ENCODE data around the gene PBX1.

PBX1 gene

DNA sequence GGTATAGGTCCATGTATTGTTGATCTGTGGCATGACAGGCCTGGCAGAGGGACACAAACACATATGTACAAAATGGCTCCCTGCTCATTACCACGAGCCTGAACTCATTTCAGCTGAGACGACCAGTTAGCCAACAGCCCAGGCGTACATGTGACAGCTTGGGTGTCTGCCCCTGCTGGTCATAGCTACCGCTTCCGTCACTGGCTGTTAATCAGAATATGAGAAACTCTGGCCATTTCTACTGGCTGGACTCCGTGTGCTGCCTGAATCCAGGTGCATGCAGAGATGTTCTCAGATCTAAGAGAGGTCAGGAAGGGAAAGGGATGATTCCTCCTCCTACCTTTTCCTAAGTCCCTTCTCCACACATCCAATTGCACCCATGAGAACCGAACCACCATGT lies 144.5 kb downstream of the PBX1 start:
- H3K4me3 Mint-ChIP-seq, result no peak overlapping the region
- H3K4me1 Mint-ChIP-seq, result no peaks in the 10 kb centered on the region
- ATAC-seq (no peak), DNase-seq (no peak)
- no peak overlapping the region for H3K27ac Mint-ChIP-seq
- H3K27me3 Mint-ChIP-seq, result no peaks in the 10 kb centered on the region
- no peaks in the 10 kb centered on the region for H3K36me3 Mint-ChIP-seq (ENCODE audit: low read depth)
- no peaks in the 10 kb centered on the region for H3K9me3 Mint-ChIP-seq

DNA sequence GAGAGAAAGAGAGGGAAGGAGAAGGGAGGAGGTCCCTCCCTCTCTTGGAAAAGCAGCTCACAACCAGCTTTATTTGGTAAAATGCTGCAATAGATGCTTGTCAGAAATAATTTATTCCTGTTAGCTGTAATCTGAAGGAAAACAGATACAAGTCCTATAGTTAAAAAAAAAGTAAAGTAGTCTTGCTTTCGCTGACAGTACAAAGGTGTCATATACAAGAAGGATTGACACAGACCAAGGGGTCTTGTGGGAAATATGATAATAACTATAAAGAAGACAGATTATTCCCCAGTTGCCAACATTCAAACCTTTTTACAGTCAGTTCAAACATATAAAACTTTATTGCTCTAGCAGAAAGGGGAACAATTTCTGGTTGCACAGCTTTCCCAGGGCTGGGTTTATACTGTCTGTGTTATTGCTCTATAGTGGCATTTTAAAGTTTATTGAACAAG lies 145.0 kb downstream of the PBX1 start:
- H3K27me3 Mint-ChIP-seq, result no peaks in the 10 kb centered on the region
- DNase-seq (no peak), ATAC-seq (no peak)
- no peaks in the 10 kb centered on the region for H3K4me1 Mint-ChIP-seq
- no peaks in the 10 kb centered on the region for H3K36me3 Mint-ChIP-seq (ENCODE audit: low read depth)
- no peaks in the 10 kb centered on the region for H3K9me3 Mint-ChIP-seq
- no peak overlapping the region for H3K4me3 Mint-ChIP-seq
- H3K27ac Mint-ChIP-seq, result no peak overlapping the region

DNA sequence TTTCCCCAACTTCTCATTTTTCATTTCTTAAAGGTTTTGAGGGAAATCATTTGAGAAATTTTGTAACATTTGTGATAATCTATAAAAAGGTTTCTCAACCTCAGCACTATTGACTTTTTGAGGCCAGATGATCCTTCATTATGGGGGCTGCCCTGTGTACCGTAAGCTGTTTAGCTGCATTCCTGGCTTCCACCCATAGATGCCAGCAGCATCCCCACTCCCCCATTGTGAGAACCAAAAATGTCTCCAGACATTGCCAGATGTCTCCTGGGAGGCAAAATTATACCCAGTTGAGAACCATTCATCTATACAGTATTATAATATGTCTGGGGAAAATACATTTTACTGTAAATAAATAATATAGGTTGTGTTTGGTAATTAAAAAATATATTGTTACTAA lies 146.0 kb downstream of the PBX1 start:
- no peak for ATAC-seq
- Mint-ChIP-seq H3K27me3 (no peaks in the 10 kb centered on the region), H3K4me3 (no peak overlapping the region), H3K9me3 (peaks cover under 1% of the 10 kb centered on the region), H3K4me1 (no peaks in the 10 kb centered on the region), H3K36me3 (ENCODE audit: low read depth) (no peaks in the 10 kb centered on the region), H3K27ac (no peak overlapping the region)
- DNase-seq, result no peak

DNA sequence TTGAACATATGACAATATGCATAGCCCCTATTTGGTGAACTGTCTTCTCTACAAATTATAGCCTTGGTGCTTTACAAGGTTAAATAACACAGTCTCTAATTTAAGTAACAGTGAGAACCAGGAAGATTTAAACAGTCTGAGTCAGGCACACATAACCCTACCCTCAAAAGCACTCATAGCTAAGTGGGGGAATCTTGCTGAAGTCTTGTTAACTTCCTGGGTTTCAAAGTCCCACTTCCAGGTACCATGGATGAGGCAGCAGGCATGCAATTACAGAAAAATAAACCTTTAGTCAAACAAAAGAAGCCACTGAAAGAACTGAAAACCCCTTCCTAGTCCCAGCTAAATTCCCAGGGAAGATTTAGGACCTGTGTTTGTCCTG lies 147.6 kb downstream of the PBX1 start:
- Mint-ChIP-seq H3K27me3 (no peaks in the 10 kb centered on the region), H3K4me3 (no peak overlapping the region), H3K27ac (no peak overlapping the region), H3K36me3 (ENCODE audit: low read depth) (no peaks in the 10 kb centered on the region), H3K4me1 (no peaks in the 10 kb centered on the region), H3K9me3 (peaks cover 3% of the 10 kb centered on the region)
- no peak for ATAC-seq
- DNase-seq, result no peak

DNA sequence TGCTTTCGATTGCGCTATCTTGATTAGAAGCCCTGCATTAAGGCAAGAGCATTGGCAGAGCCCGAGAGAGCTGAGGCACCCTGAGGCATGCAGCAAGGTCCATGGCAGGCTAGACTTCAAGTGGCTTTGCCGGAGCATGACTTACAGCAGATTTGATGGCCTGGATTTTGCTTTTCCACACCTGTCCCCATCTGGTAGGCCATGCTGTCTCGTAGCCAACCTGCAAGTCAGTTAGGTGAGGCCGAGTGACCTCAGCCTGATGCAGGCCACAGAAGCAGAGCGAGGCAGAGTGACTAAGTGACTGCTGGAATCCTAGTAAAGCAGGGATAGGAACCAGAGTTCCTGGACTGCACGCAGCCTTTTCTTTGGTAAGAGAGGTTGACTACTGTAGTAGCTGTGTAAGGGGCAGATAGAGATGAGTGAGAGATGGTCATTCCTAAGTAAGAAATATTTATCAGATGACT lies 148.9 kb downstream of the PBX1 start:
- H3K36me3 Mint-ChIP-seq (ENCODE audit: low read depth), result no peaks in the 10 kb centered on the region
- DNase-seq, result no peak

DNA sequence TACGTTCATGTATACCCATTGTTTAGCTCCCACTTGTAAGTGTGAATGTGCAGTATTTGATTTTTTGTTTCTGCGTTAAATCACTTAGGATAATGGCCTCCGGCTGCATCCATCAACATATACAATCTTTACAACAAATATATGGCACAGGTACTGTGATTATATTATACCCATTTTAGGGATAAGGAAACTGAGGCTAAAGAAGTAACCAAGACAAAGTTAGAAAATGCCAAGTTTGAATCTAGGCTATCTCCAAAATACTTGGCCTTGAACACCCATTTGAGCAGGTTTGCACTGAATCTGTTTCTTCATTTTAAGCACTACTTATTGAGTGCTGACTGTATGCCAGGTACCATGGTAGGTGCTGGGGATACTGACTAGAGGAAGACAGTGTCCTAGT lies 149.6 kb downstream of the PBX1 start:
- H3K36me3 Mint-ChIP-seq (ENCODE audit: low read depth), result no peaks in the 10 kb centered on the region
- H3K4me3 Mint-ChIP-seq, result no peak overlapping the region
- DNase-seq, result no peak
- H3K9me3 Mint-ChIP-seq, result peaks cover 3% of the 10 kb centered on the region
- ATAC-seq, result no peak
- no peaks in the 10 kb centered on the region for H3K27me3 Mint-ChIP-seq
- H3K4me1 Mint-ChIP-seq, result no peaks in the 10 kb centered on the region
- no peak overlapping the region for H3K27ac Mint-ChIP-seq

More for the DNA sequence above, 148.9 kb downstream of the PBX1 start:
- H3K27me3 Mint-ChIP-seq, result no peaks in the 10 kb centered on the region
- no peak overlapping the region for H3K27ac Mint-ChIP-seq
- no peak overlapping the region for H3K4me3 Mint-ChIP-seq
- H3K4me1 Mint-ChIP-seq, result no peaks in the 10 kb centered on the region
- ATAC-seq, result no peak
- H3K9me3 Mint-ChIP-seq, result peaks cover 3% of the 10 kb centered on the region

DNA sequence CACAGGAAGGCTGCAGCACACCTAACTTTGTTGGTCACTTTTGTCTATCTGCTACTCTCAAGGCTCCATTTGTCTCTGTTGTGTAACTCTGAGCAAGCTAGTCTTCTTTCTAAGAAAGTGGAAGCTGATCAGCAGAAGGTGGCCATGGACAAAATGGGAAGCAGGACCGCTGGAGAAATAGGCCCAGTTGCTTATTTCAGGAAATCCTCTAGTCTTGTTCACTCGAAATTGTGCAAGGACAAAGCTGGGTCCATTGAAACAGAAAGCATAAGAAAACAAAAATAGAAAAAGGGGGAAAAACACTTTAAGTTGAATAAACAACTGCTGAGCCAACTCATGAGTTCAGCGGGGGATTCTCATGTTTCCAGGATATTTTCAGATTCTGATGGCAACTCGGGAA lies 150.1 kb downstream of the PBX1 start:
- Mint-ChIP-seq H3K4me3 (no peak overlapping the region), H3K27ac (no peak overlapping the region), H3K9me3 (peaks cover 3% of the 10 kb centered on the region), H3K27me3 (no peaks in the 10 kb centered on the region), H3K4me1 (no peaks in the 10 kb centered on the region), H3K36me3 (ENCODE audit: low read depth) (no peaks in the 10 kb centered on the region)
- DNase-seq (no peak), ATAC-seq (no peak)

DNA sequence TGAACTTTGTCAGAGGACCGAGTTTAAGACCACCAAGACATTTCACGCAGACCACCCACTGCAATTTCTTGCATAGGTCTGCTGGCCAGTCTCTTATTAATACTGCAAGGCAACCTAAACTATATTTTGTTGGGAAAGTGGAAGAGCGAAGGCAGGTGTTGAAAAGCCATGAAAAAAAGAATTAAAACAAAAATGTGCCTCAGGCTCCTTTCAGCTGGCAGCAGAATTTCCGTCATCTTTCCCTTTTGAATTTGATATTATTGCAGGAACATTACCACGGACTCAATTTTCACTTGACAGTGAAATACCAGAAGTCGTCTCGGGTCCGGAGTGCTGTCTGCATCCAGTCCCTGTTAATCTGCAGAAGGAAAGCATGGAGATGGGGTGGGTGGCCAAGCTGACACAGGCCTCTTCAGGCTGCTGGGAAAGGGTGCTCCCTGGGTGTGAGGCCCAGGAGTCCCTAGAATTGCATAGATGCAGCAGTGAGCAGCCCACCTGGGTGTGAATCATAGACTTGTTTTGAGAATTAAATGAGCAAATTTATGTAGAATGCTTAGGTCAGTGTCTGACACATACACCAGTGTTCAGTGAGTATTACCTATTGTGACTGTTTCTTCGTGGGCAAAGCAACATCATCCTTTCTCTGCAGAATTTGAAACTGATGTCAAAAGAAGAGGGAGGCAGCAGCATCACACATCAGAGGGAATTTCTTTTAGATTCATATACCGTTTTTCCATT lies 150.7 kb downstream of the PBX1 start:
- Mint-ChIP-seq H3K9me3 (peaks cover 3% of the 10 kb centered on the region), H3K27me3 (no peaks in the 10 kb centered on the region), H3K27ac (no peak overlapping the region), H3K36me3 (ENCODE audit: low read depth) (no peaks in the 10 kb centered on the region), H3K4me3 (no peak overlapping the region), H3K4me1 (no peaks in the 10 kb centered on the region)
- DNase-seq (no peak), ATAC-seq (no peak)

DNA sequence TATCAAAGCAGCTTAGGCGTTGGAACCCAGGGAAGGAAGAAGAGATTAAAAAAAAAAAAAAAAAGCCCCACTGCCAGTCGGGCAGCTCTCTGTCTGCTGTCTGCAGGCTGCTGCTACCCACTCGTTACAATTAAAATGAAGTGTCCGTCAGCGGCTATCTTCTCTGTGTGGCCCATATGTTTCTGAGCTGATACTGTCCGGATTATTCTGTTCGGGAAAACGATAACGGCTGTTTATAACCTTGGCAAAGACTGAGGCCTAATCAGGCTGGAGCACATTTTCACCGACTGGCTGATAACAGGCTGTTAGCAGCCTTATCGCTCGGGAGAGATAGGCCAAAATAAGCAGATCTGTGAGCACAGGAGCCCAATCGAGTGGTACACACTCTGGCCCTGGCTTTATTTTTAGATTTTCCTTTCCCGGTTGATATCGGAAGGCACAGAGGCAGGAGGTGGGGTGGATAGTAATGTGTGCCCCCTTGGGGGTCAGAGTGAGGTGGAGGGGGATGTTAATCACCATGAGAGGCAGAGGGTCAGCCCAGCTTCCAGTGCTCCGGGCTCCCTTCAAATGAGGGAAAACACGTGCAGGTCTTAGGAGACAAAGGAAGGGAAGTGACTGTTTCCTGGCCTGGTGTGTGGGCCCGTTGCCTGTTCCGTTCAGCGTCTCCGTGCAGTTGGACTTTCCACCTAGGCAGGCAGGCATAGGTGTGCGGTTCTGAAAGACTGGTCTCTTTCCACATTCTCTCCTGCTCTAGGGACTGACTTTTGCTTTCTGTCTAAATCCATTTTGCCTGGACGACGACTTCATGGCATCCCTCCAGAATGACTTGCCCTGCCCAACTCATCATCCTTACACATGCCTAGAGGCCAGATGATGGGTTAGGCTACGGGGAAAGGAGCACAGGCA lies 153.4 kb downstream of the PBX1 start:
- H3K4me1 Mint-ChIP-seq, result peaks cover 3% of the 10 kb centered on the region
- no peak overlapping the region for H3K27ac Mint-ChIP-seq
- H3K36me3 Mint-ChIP-seq (ENCODE audit: low read depth), result no peaks in the 10 kb centered on the region
- ATAC-seq (no peak), DNase-seq (no peak)
- H3K27me3 Mint-ChIP-seq, result no peaks in the 10 kb centered on the region
- H3K9me3 Mint-ChIP-seq, result peaks cover 7% of the 10 kb centered on the region
- H3K4me3 Mint-ChIP-seq, result no peak overlapping the region

DNA sequence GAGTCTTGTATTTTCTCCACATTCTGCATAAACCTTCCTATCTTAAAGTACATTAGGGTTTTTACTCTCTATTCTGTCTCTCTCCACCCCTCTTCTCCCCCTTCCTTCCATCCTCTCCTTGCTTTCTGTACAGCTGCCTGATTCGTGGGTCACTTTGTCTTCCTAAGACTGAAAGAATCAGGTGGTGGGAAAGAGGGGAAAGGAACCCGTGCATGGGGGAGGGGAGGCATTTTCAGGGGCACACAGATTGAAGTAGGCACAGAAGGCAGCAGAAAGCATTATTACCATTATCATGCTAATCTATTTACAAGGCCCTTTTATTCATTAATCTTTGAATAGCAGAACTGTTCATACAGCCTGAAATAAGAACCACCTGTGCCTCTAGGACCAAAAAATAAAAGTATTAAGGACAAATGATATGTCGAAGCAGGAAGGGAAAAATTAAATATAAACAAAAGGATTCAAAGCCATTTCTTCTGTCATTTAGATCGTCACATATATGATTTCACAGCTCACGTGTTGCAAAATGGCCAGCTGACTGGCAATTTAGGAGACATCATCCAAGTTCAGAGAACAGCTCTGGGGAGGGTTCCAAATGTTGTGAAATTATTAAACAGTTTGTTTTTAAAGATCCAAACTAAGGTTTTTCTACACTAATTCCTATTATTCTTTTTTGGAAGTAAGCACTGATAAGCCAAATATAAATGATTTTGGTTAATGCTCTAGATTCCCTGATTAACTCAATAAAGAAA lies 154.6 kb downstream of the PBX1 start:
- Mint-ChIP-seq H3K4me1 (peaks cover 3% of the 10 kb centered on the region), H3K27me3 (peaks cover 3% of the 10 kb centered on the region), H3K27ac (no peak overlapping the region), H3K9me3 (peaks cover 7% of the 10 kb centered on the region), H3K36me3 (ENCODE audit: low read depth) (no peaks in the 10 kb centered on the region), H3K4me3 (no peak overlapping the region)
- DNase-seq (no peak), ATAC-seq (no peak)

DNA sequence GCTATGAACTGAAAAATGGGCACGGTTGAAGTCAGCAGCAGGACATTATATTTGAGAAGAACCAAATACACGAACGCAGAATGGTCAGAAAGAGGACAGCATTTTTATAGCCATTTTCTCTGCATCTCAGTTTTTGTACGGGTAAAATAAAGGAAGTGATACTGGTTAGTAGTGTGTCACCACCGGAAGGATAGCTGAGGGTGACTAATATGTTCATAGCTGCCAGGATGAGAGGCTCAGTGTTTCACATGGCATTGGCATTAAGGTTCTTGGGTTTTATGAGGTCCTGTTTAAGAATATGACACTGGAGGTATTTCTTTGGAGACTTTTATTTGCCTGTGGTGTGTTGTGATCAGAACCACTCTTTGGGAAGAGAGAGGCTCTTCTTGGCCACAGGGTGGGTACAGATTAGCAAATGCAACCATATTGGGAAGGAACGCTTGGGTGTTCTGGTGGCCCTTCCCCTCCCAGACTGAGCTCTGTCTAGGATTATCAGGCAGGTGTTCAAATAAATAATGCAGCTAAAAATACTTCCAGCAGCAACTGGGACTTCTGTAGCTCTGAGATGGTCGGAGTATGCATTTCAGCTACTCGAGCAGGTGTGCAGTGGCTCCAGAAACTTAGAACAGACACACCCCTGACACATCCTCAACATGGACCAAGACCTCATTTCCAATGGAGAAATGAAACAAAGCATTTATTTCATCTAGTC lies 158.2 kb downstream of the PBX1 start:
- Mint-ChIP-seq H3K4me1 (peaks cover 13% of the 10 kb centered on the region), H3K27ac (no peak overlapping the region), H3K9me3 (peaks cover 4% of the 10 kb centered on the region), H3K36me3 (ENCODE audit: low read depth) (no peaks in the 10 kb centered on the region), H3K4me3 (no peak overlapping the region), H3K27me3 (peaks cover 3% of the 10 kb centered on the region)
- DNase-seq (no peak), ATAC-seq (no peak)

DNA sequence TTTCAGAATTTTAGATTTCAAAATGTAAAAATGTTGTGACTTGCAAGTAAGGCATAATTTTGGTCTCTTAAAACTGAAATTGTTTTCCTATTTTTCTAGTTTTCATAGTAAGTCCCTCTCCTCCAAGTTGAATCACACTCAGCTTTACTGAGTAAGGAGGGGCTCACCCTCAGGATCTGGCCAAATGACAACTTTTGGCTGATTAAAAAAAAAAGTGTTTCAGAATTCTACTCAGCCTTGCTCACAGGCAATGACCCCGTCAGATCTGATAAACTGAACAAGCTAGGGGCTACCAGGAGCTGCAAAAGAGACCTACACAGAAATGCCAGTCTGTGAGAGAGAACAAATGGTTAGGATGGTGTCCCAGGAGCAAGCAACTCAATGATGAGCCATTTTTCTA lies 159.8 kb downstream of the PBX1 start:
- Mint-ChIP-seq H3K9me3 (peaks cover 8% of the 10 kb centered on the region), H3K27ac (no peak overlapping the region), H3K4me1 (peaks cover 13% of the 10 kb centered on the region), H3K27me3 (peaks cover 7% of the 10 kb centered on the region), H3K36me3 (ENCODE audit: low read depth) (no peaks in the 10 kb centered on the region), H3K4me3 (no peak overlapping the region)
- no peak for ATAC-seq
- no peak for DNase-seq

DNA sequence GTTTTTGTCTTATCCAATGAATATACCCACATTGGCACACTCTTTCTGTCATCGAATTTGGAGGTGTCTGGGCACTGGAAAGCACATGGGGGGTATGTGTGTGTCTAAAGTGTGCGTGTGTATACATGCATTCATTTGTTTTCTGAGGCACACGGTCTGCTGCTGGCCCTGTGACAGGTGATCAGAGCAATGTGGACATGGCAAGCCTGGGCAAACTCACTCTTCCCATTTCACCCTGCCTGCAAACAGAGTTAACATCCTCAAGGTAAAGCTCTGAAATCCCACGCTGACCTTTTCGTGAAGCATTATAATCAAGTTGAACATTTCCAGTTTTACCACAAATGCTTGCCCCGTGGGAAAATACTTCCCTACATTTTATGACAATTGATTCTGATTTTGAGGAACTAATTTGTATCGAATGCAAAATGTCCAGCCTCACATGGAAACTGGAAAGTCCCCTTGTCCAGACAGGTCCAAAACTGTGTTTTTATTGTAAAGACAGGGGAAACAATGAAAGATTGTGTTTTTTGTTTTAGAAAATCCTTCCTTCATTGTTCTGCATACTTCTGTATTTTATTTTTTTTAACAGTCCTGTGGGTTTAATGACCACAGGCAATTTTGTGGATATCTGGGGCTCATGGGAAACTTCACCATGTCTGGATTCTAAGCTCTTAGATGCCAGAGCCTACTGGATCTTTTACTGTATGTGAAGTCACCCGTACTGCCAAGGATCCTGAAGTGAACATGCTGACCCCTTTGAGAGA lies 160.9 kb downstream of the PBX1 start:
- Mint-ChIP-seq H3K36me3 (ENCODE audit: low read depth) (no peaks in the 10 kb centered on the region), H3K27ac (no peak overlapping the region), H3K4me1 (peaks cover 13% of the 10 kb centered on the region)

More for the DNA sequence above, 160.9 kb downstream of the PBX1 start:
- ATAC-seq (no peak), DNase-seq (no peak)
- peaks cover 7% of the 10 kb centered on the region for H3K27me3 Mint-ChIP-seq
- peaks cover 8% of the 10 kb centered on the region for H3K9me3 Mint-ChIP-seq
- H3K4me3 Mint-ChIP-seq, result no peak overlapping the region

Measured in activated naive CD8-positive, alpha-beta T cell treated with anti-CD3 and anti-CD28 coated beads, Interleukin-2, amount 50 U/mL, for 24 hours (primary cell).